ENCODE results near the gene SPO11.

Gene SPO11

GRCh38 chr20:57389695-57390603, 60.3 kb downstream of the SPO11 start:
- WGBS, 2 experiments, result 25 to 27% methylated on average over 52 of the region's 52 CpGs
- H3K27me3 ChIP-seq (ENCODE audit: control insufficient read depth, insufficient read depth, low read length, poor library complexity, severe bottlenecking), result peaks cover 16% of the 10 kb centered on the region
- peaks cover 31% of the 10 kb centered on the region for H3K4me1 ChIP-seq (ENCODE audit: control insufficient read depth, insufficient read depth, low read length)
- peak overlapping the region; percentile 36 for H3K4me3 ChIP-seq (ENCODE audit: insufficient read depth, low read depth, low read length)
- H3K9me3 ChIP-seq (ENCODE audit: control insufficient read depth, low read length), result no peaks in the 10 kb centered on the region
- no peak overlapping the region for H3K27ac ChIP-seq (ENCODE audit: insufficient read depth, low read depth, low read length, poor library complexity, severe bottlenecking)
- no peaks in the 10 kb centered on the region for H3K36me3 ChIP-seq (ENCODE audit: control insufficient read depth, insufficient read depth, low read length)

GRCh38 chr20:57390604-57391438, 61.2 kb downstream of the SPO11 start, which contains the start of gene RBM38:
RBM38 (plus strand) TSS chr20:57391396; CDS start chr20:57391582, 186 bp downstream.
- no peaks in the 10 kb centered on the region for H3K9me3 ChIP-seq (ENCODE audit: control insufficient read depth, low read length)
- peaks cover 16% of the 10 kb centered on the region for H3K27me3 ChIP-seq (ENCODE audit: control insufficient read depth, insufficient read depth, low read length, poor library complexity, severe bottlenecking)
- H3K27ac ChIP-seq (ENCODE audit: insufficient read depth, low read depth, low read length, poor library complexity, severe bottlenecking), result no peak within 1 kb of the TSS
- no peaks in the 10 kb centered on the region for H3K36me3 ChIP-seq (ENCODE audit: control insufficient read depth, insufficient read depth, low read length)
- peak within 1 kb of the TSS; percentile 69 for H3K4me3 ChIP-seq (ENCODE audit: insufficient read depth, low read depth, low read length)
- H3K4me1 ChIP-seq (ENCODE audit: control insufficient read depth, insufficient read depth, low read length), result peaks cover 38% of the 10 kb centered on the region
- 10 to 11% methylated on average over 75 to 78 of the region's 78 CpGs for WGBS, 2 experiments

GRCh38 chr20:57391439-57392301, 62.1 kb downstream of the SPO11 start:
- peak overlapping the region; percentile 69 for H3K4me3 ChIP-seq (ENCODE audit: insufficient read depth, low read depth, low read length)
- H3K9me3 ChIP-seq (ENCODE audit: control insufficient read depth, low read length), result no peaks in the 10 kb centered on the region
- peaks cover 6% of the 10 kb centered on the region for H3K36me3 ChIP-seq (ENCODE audit: control insufficient read depth, insufficient read depth, low read length)
- 1% methylated on average over 85 to 88 of the region's 98 CpGs for WGBS, 2 experiments
- H3K27me3 ChIP-seq (ENCODE audit: control insufficient read depth, insufficient read depth, low read length, poor library complexity, severe bottlenecking), result peaks cover 16% of the 10 kb centered on the region
- no peak overlapping the region for H3K27ac ChIP-seq (ENCODE audit: insufficient read depth, low read depth, low read length, poor library complexity, severe bottlenecking)
- H3K4me1 ChIP-seq (ENCODE audit: control insufficient read depth, insufficient read depth, low read length), result peaks cover 38% of the 10 kb centered on the region

- H3K27ac ChIP-seq (ENCODE audit: insufficient read depth, low read depth, low read length, poor library complexity, severe bottlenecking), result no peak overlapping the region
- WGBS, 2 experiments, result 64 to 68% methylated on average over 33 of the region's 33 CpGs
- peaks cover 8% of the 10 kb centered on the region for H3K36me3 ChIP-seq (ENCODE audit: control insufficient read depth, insufficient read depth, low read length)
Measured at GRCh38 chr20:57392512-57393271, 63.1 kb downstream of the SPO11 start.

More at GRCh38 chr20:57392512-57393271, 63.1 kb downstream of the SPO11 start:
- peaks cover 38% of the 10 kb centered on the region for H3K4me1 ChIP-seq (ENCODE audit: control insufficient read depth, insufficient read depth, low read length)
- peaks cover 16% of the 10 kb centered on the region for H3K27me3 ChIP-seq (ENCODE audit: control insufficient read depth, insufficient read depth, low read length, poor library complexity, severe bottlenecking)
- peak overlapping the region; percentile 69 for H3K4me3 ChIP-seq (ENCODE audit: insufficient read depth, low read depth, low read length)
- no peaks in the 10 kb centered on the region for H3K9me3 ChIP-seq (ENCODE audit: control insufficient read depth, low read length)

All from ectodermal cell (in vitro differentiated cells).